ENCODE data around the gene STUM.
A peak's percentile ranks its signal among the peaks of the same experiment; 100 is the strongest.
"Not testable (repeated sequence)": the region's sequence is repeated elsewhere in the genome, so short reads cannot be mapped to it uniquely, and the experiment has no call there.

The STUM gene

DNA sequence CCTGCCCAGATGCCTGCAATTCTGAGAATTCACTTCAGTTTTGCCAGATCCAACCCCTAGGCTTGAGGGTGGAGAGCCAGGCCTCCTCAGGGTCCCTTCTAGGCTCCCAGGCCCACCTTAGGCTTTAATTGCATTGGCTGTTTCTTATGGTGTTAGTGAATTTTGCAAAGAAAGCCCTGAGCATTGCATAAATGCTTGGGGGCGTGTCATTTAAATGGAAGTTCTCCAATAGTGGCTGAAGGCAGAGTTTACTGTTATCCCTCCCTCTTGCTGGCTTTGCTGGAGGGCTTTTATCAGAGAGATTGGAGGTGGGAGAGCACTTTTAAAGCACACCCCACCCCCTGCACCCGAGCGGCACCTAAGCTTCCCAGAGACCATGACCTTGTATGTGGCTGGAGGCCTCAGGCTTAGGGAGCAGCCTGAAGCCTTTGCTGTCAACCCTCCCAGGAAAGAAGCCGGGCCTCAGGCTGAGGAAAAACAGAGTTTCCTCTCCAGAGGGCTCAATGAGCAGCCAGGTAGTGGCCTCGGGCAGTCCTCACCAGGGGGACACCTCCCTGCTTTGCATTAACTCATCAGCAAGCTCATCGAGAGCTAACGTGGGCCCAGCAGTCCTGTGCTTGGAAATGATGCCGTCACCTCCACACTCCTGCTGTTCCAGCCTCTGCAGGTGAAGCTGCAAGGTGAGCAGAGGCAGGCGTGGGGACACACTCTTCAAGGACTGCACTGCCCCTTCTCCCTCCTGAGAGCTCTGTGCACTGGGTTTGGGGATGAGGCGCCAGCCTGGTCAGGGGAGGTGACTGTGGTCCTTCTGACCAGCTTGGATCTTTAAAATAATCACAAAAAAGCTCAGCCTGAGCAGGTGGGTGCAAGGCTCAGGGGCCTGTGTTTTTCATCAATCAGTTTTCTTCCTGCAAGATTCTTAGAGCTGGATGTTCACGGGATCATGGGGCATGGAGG is 58.0 kb downstream of the STUM start:
- no peak for DNase-seq

DNA sequence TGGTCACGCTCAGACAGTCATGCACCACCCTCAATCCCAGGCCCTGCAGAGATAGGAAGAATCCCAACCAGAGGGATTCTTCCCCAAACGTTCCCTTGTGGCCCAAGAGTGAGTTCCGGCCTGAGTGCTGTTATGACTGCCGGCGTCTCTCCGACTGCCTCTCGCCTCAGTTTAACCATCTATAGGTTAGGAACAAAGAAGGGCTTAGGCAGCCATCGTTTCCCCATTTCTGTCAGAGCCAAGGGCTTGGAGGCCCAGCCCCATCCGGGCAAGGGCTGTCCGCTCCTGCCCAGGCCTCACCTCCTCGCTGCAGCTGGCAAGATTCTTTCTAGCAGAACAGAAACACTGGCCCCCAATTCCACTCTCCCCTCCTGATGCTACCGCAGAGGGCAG is 58.7 kb downstream of the STUM start:
- DNase-seq: no peak

DNA sequence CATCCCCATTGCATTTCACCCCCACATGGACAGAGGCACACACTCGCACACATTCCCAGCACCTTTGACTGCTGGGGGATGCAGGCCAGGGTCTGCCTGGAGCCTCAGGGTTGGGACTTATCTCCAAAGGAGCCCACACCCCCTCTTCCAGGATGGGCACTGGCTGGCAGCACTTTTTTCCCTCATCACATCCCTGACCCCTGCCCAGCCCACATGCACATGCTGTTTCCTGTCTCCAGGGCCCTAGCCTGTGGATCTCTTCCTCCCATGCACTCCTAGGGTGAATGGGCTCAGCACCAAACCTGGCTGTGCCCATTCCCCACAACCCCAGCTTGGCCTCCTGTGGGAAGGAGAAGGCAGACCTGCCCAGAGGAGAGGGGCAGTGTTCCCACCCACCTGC is 59.3 kb downstream of the STUM start:
- DNase-seq: no peak

DNA sequence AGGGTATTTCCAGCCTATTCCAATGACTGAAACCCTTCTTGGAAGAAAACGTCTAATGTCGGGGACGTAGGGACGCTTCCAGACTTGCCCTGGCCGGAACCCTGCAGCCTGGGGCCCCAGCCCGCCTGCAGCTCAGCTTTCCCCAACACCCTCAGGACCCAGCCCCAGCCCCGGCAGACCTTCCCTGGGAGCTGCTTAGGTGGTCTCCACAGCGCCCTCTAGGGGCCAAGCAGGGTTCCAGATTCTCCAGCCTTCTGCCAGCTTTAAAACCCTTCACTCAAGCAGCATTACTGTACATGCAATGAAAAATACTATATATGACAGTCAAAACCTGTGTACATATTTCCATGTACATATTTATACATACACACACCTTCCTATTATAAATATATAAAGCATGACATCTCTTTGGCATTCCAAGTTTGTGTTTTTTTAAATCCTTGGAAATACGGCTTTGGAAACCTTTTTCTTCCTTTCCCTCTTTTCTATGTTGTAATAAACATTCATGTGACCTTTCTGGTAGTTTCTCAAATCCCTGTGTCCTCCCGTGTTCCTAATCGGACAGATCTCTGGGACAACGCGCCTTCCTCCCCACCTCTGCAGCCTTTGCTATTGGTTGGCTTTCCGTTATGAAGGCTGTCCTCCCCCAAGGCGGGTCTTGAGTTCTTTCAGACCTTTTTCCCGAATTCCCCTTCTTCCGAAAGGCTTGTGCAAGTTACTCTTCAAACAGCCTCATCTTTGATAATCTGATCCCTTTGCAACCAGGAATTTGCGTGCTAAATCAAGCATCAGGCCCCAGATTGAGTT is 60.3 kb downstream of the STUM start:
- DNase-seq: peak; percentile 36

DNA sequence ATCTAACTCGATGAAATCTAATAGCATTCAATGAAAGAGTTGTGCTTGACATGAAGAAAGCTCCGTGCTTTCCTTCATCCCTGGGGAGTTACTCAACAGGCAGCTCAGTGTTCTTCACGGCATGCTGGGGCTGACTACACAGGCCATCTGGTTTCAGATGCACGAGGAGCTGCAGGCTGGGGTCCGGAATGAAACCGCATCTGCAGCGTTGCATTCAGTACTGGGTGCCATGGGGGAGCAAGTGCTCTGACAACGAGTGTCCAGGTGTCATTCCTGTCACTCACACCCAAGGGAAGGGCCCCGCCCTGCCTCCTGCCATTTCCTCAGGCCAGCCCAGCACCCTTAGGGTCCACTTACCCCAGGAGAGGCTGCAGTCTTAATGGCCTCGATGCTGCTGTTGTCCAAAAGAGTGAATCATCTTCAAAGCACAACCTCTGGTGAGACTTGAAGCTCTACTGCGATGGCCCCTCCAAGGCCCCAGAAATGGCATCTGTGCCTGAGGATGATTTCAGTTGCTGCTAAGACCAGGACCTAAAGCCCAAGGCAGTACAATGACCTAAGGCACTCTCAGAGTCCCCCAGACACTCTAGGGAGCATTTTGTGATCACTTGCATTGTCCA is 61.4 kb downstream of the STUM start:
- no peak for DNase-seq

DNA sequence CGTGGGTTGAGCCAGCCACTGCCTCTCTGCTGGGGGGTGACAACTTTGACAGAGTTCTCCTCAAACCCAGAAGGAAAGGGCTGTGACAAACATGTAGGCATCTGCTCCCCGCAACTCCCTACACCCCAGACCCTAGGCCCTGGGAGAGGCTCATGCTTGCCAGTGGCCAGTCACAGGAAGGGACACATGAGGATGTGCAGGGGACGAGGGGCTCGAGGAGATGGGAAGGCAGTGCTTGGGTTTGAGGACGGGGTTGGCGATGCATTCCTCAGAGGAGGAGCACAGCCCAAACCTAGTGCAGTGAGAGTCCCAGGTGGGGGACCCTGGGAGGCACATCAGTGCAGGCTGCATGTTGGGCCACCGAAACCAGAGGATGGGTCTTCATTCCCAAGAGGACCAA is 62.1 kb downstream of the STUM start:
- DNase-seq: no peak

DNA sequence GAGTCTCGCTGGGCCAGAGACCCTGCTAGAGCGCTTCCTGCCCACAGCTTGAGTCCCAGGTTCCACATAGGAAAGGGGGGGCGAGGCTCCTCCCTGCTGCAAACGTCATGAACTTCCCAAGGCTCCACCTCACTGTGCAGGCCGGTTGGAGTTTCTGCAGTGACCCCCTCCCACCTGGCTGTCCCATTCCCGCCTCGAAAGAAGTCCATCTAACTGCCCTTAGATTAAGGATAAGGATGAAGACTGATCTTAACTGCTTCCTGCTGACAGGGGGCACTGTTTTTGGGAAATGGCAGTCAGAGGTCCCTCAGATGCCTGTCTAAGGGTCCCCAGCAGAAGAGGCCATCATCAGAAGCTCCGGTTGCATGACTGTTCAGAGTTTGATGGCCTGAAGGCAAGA is 62.7 kb downstream of the STUM start:
- no peak for DNase-seq

DNA sequence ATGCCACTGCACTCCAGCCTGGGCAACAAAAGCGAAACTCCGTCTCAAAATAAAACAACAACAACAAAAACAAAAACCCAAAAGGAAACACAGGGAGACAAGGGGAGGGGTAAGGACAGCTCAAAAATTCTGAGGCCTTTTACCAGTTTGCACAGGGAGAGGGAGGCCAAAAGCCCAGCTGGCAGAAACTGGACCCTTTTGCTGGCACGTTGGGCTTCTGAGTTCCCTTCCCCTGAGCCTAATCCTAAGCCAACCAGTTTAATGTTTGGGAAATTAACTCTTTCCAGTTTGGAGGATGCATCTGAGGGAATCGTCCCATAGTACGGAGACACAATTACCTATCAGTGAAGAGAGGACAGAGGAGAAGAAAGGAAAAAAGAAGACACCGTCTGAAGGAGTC is 63.4 kb downstream of the STUM start:
- DNase-seq: not testable (repeated sequence)

DNA sequence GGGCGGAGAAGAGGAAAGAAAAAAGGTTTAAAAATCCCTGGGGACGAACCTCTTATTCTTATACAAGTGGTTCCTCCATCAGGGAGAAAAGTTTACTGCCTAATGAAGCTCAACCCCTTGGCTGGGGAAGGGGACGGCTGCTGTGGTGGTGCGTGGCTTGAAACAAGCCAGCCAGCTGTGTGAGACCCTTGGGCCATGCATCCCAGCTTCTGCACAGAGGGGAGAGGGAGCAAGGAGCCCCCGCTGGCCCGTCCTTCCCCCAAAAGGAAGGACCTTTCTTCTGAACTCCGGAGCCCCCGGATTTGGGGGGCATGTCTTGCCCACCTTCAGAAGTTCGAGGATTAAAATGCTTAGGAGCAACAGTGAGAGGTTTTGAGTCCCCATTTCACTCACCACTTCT is 67.3 kb downstream of the STUM start:
- no peak for DNase-seq

DNA sequence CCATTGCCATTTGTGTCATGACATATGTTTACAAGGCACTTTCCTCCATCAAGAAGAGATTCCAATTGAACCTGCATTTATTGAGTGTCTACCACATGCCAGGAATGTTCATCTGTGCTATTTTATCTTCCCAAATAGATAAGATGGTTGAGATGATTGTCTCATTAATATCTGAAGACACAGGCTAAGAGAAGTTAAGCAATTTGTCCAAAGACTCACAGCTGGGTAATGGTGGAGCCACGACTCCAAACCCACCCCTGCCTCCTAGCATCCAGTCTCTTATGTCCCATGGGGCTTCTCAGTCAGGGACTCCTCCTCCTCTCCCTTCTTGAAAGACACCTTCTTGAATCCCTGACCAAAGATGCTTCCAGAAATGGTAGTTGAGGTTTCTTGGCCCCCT is 68.1 kb downstream of the STUM start:
- no peak for DNase-seq

DNA sequence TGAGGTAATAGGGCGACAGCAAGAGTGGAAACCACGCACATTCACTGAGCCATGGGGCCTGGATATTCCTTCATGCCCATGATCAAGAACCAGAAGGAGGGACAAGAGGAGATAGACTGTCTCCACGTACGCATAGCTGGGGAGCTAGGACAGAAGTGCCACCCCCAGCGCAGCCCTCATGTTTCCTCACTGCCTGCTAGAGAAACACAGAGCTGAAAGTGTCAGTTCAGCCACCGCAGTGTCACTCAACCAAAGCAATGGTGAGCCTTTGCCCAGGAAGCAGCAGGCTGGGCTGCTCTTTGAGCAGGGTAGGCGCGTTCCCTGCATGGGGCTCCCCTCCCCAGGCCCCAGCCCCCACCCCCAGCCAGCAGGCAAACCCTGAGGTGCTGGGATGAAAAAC is 68.5 kb downstream of the STUM start:
- no peak for DNase-seq

DNA sequence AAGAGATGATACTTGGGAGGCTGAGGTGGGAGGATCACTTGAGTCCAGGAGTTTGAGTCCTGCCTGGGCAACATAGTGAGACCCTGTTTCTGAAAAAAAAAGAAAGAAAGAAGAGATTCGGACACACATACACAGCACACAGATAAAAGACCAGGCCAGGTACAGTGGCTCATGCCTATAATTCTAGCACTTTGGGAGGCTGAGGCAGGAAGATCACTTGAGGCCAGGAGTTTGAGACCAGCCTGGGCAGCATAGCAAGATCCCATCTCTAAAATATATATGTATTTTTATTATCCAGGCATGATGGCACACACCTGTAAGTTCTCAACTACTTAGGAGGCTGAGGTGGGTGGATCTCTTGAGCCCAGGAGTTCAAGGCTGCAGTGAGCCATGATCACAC is 69.2 kb downstream of the STUM start:
- DNase-seq: not testable (repeated sequence)

DNA sequence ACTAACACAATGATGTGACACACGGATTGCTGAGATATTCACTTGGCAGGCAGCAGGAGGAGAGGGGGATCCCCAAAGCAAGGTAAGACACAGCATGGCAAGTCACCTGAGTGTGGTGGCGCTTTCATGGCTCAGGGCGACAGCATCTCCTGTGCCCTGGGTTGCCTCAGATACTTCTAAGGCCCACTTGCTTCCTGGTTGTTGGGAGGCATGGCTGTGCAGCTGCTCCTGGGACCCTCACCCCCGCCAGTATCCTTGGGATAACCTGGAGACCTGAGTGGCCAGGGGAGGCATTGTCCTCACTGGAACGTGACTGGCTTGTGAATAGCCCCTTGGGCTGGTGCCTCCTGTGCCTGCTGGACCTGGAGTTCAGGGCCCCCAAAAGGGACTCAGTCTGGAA is 69.8 kb downstream of the STUM start:
- DNase-seq: no peak

DNA sequence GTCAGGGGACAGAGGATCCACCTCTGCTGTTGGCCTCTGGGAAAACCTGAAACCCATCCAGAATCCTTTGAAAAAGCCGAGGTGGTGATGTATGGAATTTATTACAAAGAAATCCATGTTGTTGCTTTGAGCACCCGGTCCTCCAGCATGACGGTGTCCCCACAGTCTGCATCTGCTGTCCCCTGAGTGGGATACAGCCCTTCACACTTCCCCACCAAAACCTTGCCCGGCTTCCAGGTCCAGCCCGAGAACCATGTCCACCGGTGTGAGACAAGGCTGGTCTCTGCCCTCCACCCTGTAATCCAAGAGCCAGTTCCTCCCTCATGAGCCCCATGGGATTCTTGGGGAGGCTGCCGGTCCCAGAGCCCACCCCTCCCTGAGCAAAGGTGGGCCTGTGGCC is 70.5 kb downstream of the STUM start:
- DNase-seq: no peak

DNA sequence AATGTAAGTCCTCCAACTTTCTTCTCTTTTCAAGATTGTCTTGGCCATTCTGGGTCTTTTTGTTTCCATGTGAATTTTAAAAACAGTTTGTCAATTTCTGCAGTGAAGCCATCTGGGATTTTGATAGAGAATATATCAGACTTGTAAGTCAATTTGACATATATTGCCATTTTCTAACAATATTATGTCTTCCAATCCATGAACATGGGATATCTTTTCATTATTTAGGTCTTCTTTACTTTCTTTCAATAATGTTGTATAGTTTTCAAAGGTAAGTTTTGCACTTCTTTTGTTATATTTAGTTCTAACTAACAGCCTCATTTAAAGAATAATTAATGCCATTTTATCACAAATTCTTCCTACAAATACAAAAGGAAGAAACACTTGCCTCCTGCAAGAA is 73.4 kb downstream of the STUM start:
- DNase-seq: no peak

DNA sequence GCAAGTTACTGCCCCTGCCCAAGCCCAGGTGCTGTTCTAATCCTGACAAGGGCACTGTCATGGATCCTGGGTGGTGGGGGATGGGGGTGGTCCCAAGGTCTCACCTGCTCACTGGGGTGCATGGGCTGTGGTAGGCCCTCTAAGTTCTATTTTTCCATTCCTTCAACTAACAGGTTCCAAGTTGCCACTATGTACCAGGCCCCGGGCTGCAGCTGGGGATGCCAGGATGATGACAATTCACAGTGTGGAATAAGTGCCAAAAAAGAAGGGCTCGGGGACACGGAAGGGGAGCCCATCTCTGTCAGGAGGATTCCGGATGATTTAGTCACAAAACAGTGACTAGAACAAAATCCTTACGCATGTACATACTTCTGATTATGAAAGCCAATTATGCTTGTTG is 76.0 kb downstream of the STUM start:
- DNase-seq: no peak

DNA sequence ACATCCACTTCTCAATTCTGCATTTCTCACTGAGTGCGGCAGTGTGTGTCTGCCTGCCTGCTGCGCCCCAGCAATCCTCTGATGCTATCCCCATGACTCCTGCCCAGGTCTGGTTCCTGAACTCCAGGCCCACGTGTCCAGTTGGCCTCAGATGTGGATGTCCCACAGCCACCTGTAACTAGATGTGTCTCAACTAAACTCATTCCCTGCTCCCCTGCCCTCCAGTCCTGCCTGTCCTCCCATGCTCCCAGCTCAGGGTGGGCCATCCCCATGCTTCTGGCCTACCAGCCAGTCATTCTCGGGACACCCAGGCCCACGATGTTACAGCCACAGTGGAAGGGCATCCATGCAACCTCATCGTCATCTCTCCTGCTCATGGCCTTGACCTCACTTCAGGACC is 76.8 kb downstream of the STUM start:
- DNase-seq: no peak

DNA sequence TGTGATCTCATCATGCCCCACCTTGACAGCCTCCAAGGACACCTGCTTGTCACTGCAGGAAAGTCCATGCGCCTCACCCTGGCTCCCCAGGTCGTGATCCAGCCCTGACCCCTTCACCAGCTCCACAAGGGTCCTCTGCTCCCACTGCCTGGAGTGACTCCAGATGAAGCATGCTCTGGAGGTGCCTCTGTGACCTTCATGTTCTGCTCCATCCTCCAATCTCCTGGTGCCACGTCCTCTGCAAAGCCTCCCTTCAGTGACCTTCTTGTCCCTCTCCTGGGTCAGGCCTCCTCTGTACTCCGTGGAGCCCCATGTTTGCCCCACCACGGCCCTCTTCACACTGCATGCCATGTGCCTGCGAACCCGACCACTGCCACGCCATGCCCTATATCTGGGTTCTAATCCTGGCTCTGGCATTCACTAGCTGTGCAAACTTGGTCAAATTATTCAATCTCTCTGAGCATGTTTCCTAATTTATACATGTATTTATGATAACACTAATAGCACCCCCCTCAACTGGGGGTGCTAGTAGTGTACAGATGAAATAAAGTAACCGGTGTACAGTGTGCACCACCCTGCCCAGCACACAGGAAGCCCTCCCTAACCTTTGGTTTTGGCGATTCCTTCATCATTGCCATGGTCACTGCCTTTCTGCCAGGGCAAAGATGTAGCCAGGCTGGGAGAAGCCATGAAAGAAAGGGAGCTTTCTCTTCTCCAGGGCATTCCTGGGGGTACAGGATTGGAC is 77.4 kb downstream of the STUM start:
- no peak for DNase-seq

DNA sequence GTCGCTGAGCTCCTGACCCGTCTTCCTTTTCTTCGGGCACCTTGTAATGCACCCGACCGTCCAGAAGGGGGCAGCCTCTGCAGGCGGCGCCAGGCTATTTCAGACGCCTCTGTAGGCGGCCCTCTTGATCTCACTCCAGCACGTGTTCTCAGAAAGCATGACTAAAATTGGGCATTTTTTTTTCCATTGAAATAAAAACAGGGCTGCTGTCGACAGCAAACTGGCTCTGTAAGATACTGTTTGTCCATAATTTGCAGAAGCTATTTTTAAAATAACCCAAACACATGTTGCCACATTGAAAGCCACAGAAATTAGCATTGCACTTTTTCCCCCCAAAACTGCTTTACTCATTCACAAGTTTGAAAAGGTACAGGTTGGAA is 78.0 kb downstream of the STUM start:
- peak; percentile 32 for DNase-seq

DNA sequence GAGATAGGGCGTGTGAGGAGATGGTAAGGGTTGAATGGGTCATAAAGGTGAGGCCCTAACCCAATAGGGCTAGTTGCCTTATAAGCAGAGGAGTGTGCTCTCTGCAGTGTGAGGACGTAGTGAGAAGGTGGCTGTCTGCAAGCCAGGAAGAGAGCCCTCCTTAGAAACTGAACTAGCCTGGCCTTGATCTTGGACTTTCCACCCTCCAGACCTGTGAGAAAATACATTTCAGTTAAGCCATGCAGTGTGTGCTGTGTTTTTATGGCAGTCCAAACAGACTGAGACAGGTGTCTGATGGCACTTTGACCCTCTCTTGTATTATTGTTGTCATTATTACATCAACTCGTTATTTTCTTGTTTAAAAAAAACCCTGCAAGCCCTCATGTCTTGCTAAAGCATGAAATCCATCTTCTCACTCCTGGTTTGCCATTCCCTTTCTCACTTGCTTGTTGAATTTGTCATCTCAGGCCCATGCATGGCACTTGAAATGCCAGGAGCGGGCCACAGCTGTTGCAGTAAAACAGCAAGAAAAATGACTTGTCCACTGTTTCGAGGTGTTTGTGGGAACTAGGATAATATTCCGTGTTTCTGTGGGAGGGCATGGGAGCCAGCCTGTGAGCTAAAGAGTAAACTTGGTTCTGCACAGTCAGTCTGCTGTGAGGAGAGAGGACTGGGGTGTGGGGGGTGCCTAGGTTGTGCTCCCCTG is 78.6 kb downstream of the STUM start:
- no peak for DNase-seq

DNA sequence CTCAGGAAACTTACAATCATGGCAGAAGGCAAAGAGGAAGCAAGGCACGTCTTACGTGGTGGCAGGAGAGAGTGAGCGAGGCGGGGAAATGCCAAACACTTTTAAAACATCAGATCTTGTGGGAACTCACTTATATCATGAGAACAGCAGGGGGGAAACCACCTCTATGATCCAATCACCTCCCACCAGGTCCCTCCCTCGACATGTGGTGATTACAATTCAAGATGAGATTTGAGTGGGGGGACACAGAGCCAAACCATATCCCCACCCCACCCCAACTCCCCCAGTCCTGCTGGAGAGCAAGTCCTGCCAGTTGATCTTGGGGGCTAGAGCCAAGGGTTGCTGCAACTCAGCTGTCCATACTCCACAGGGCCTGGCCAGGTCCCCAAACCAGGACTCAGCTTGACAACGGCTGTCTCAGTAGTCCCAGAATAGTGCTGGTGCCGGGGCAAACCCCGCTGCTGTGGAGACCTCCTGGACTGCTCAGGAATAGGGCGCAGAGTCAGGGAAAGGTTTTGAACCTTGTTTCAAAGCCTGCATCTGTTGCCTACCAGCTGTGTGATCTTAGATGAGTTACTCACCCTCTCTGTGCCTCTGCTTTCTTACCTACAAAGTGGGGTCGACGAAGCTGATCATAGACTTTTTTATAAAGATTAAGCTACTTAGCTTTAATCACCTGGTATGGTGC is 79.5 kb downstream of the STUM start:
- DNase-seq: no peak
